AG04450 (cell line): ENCODE results near the gene PDE7B. TPM values are rescaled to one million over a fixed set of nuclear protein-coding genes. Genes with fewer than 3 reads are reported as not detected.

Experiments
- CTCF ChIA-PET: fragments of 300-600, 350-600 bp; formaldehyde crosslinking; extraction: SDS; loops from one replicate; lab custom pipeline; 2022; ENCODE audit warnings: antibody characterized with exemption, inconsistent platforms; lab: Charles Lee
- POLR2A ChIA-PET: fragments of 350-600 bp; formaldehyde crosslinking; extraction: SDS; loops from one replicate; lab custom pipeline; 2021; ENCODE audit warnings: antibody characterized with exemption, inconsistent platforms; lab: Yijun Ruan, JAX
- DNase-seq: peaks from one replicate; pipeline ENCODE4 v3.0.0-alpha.2; 2011; ENCODE audit warnings: low read depth, low spot score
- H3K27ac ChIP-seq: one replicate; pipeline ENCODE4 v1.5.1; 2012; ENCODE audit warnings: low read depth, low read length, control low read depth
- H3K27me3 ChIP-seq: one replicate; pipeline ENCODE4 v1.6.0; 2012; ENCODE audit warnings: low read length; ENCODE audit not compliant: control insufficient read depth, insufficient read depth
- H3K4me3 ChIP-seq: 2 replicates; pipeline ENCODE4 v1.5.1; 2011; ENCODE audit warnings: mild to moderate bottlenecking, low read depth, low read length, control low read depth
- H3K9me3 ChIP-seq: 2 replicates; pipeline ENCODE4 v1.5.1; 2012; ENCODE audit warnings: low read length; ENCODE audit not compliant: control insufficient read depth, insufficient read depth
- CTCF ChIP-seq: IDR thresholded peaks from 2 replicates; pipeline ENCODE4 v1.5.1; 2011; ENCODE audit warnings: low read depth, low read length, control low read depth, inconsistent platforms
- polyA plus RNA-seq: library from polyadenylated mRNA; depleted of rRNA; stranded (reverse); fragments of >200 nt; gene quantifications from 2 replicates; pipeline ENCODE4 v1.2.3, GENCODE V29; 2011

PDE7B gene
- polyA plus RNA-seq, 1 experiment = 17.4 TPM

- Histone ChIP-seq H3K27ac (no peak overlapping the region), H3K9me3 (peaks cover 4% of the 10 kb centered on the region; the same call in 1 of the 2 replicates), H3K4me3 (no peak overlapping the region), H3K27me3 (no peaks in the 10 kb centered on the region)
- CTCF ChIA-PET = no interaction called here
- POLR2A ChIA-PET = no interaction called here
- no peak for TF ChIP-seq CTCF
- no peak for DNase-seq
Observed at GRCh38 chr6:136092897-136093296, 241.4 kb downstream of the PDE7B start.

GRCh38 chr6:136093835-136094234, 242.3 kb downstream of the PDE7B start:
- ChIA-PET POLR2A (no interaction called here), CTCF (no interaction called here)
- Histone ChIP-seq H3K4me3 (no peak overlapping the region), H3K27me3 (no peaks in the 10 kb centered on the region), H3K27ac (no peak overlapping the region), H3K9me3 (peaks cover 4% of the 10 kb centered on the region; the same call in 1 of the 2 replicates)
- no peak for TF ChIP-seq CTCF
- no peak for DNase-seq

GRCh38 chr6:136094812-136095211, 243.3 kb downstream of the PDE7B start:
- no peaks in the 10 kb centered on the region for H3K27me3 ChIP-seq
- TF ChIP-seq CTCF = no peak
- ChIA-PET POLR2A (no interaction called here), CTCF (no interaction called here)
- no peak for DNase-seq
- H3K27ac ChIP-seq = no peak overlapping the region
- peaks cover 4% of the 10 kb centered on the region; the same call in 1 of the 2 replicates for H3K9me3 ChIP-seq
- H3K4me3 ChIP-seq = no peak overlapping the region

GRCh38 chr6:136095986-136096385, 244.5 kb downstream of the PDE7B start:
- ChIA-PET POLR2A (no interaction called here), CTCF (no interaction called here)
- Histone ChIP-seq H3K27me3 (no peaks in the 10 kb centered on the region), H3K4me3 (no peak overlapping the region), H3K9me3 (peaks cover 4% of the 10 kb centered on the region; the same call in 1 of the 2 replicates), H3K27ac (no peak overlapping the region)
- no peak for DNase-seq
- TF ChIP-seq CTCF = no peak

- ChIA-PET POLR2A (interaction anchor here (1.5 kb wide), 1 partner anchor 10 kb away, joined by 5 read pairs; no protein-coding TSS in a partner anchor), CTCF (interaction anchor here (1.2 to 1.4 kb wide), 2 partner anchors 10 to 123 kb away, joined by 4 to 5 read pairs; no protein-coding TSS in a partner anchor)
- Histone ChIP-seq H3K9me3 (no peaks in the 10 kb centered on the region), H3K27me3 (no peaks in the 10 kb centered on the region), H3K27ac (peak overlapping the region; percentile 59), H3K4me3 (no peak overlapping the region)
- peak; percentile 20 for DNase-seq
- no peak for TF ChIP-seq CTCF
Observed at GRCh38 chr6:136102991-136103688, 251.6 kb downstream of the PDE7B start.
